Mucosa of stomach (tissue), 1 donor: ENCODE measurements around the gene PCGF6.
"Not testable (repeated sequence)": the region's sequence is repeated elsewhere in the genome, so short reads cannot be mapped to it uniquely, and the experiment has no call there.

Source experiments
- H3K27me3 ChIP-seq: one replicate; pipeline ENCODE4 v1.7.0; 2013; ENCODE audit warnings: mild to moderate bottlenecking, low read length; ENCODE audit not compliant: control insufficient read depth, insufficient read depth
- H3K36me3 ChIP-seq: one replicate; pipeline ENCODE4 v1.7.0; 2013; ENCODE audit warnings: low read length; ENCODE audit not compliant: control insufficient read depth, insufficient read depth
- H3K4me1 ChIP-seq: one replicate; pipeline ENCODE4 v1.7.0; 2013; ENCODE audit warnings: mild to moderate bottlenecking, low read length; ENCODE audit not compliant: control insufficient read depth, insufficient read depth
- H3K4me3 ChIP-seq: one replicate; pipeline ENCODE4 v1.7.0; 2013; ENCODE audit warnings: low read length
- H3K9ac ChIP-seq: one replicate; pipeline ENCODE4 v1.7.0; 2013; ENCODE audit warnings: mild to moderate bottlenecking, low read length, moderate library complexity
- H3K9me3 ChIP-seq: one replicate; pipeline ENCODE4 v1.7.0; 2013; ENCODE audit warnings: mild to moderate bottlenecking, low read length, moderate library complexity; ENCODE audit not compliant: control insufficient read depth
- donor health status: Pancreatic carcinoma.

Gene PCGF6

GRCh38 chr10:103276251-103276895 is 74.6 kb downstream of the PCGF6 start:
- peaks cover 8% of the 10 kb centered on the region for H3K4me1 ChIP-seq

GRCh38 chr10:103273041-103273441 is 77.9 kb downstream of the PCGF6 start:
- H3K4me1 ChIP-seq, result peaks cover 8% of the 10 kb centered on the region
- no peak overlapping the region for H3K9ac ChIP-seq
- peaks cover 24% of the 10 kb centered on the region for H3K27me3 ChIP-seq
- no peaks in the 10 kb centered on the region for H3K9me3 ChIP-seq
- H3K36me3 ChIP-seq, result no peaks in the 10 kb centered on the region
- no peak overlapping the region for H3K4me3 ChIP-seq

More at GRCh38 chr10:103276251-103276895, 74.6 kb downstream of the PCGF6 start:
- Histone ChIP-seq H3K9ac (no peak overlapping the region), H3K27me3 (peaks cover 41% of the 10 kb centered on the region), H3K9me3 (no peaks in the 10 kb centered on the region), H3K4me3 (no peak overlapping the region), H3K36me3 (no peaks in the 10 kb centered on the region)

- H3K4me3 ChIP-seq, result no peak overlapping the region
- no peaks in the 10 kb centered on the region for H3K36me3 ChIP-seq
- no peaks in the 10 kb centered on the region for H3K9me3 ChIP-seq
- no peak overlapping the region for H3K9ac ChIP-seq
- H3K4me1 ChIP-seq, result no peaks in the 10 kb centered on the region
- H3K27me3 ChIP-seq, result peaks cover 4% of the 10 kb centered on the region
These were observed 85.1 kb downstream of the PCGF6 start for GRCh38 chr10:103265717-103266329.

GRCh38 chr10:103262229-103262628 is 88.7 kb downstream of the PCGF6 start:
- Histone ChIP-seq H3K9me3 (no peaks in the 10 kb centered on the region), H3K36me3 (no peaks in the 10 kb centered on the region), H3K4me3 (no peak overlapping the region), H3K27me3 (peaks cover 4% of the 10 kb centered on the region), H3K9ac (no peak overlapping the region), H3K4me1 (no peaks in the 10 kb centered on the region)

GRCh38 chr10:103259989-103260388 is 91.0 kb downstream of the PCGF6 start:
- no peak overlapping the region for H3K9ac ChIP-seq
- no peak overlapping the region for H3K4me3 ChIP-seq
- no peaks in the 10 kb centered on the region for H3K9me3 ChIP-seq
- no peaks in the 10 kb centered on the region for H3K4me1 ChIP-seq
- no peaks in the 10 kb centered on the region for H3K27me3 ChIP-seq
- no peaks in the 10 kb centered on the region for H3K36me3 ChIP-seq

GRCh38 chr10:103258928-103259327 is 92.0 kb downstream of the PCGF6 start:
- H3K4me1 ChIP-seq, H3K9me3 ChIP-seq, H3K27me3 ChIP-seq, H3K36me3 ChIP-seq, H3K9ac ChIP-seq, H3K4me3 ChIP-seq: not testable (repeated sequence)

- Histone ChIP-seq H3K9me3 (no peaks in the 10 kb centered on the region), H3K9ac (no peak overlapping the region), H3K36me3 (no peaks in the 10 kb centered on the region), H3K4me1 (no peaks in the 10 kb centered on the region), H3K27me3 (no peaks in the 10 kb centered on the region), H3K4me3 (no peak overlapping the region)
These were observed 93.1 kb downstream of the PCGF6 start for GRCh38 chr10:103257812-103258211.

GRCh38 chr10:103256613-103257012 is 94.3 kb downstream of the PCGF6 start:
- Histone ChIP-seq H3K4me1 (no peaks in the 10 kb centered on the region), H3K9me3 (no peaks in the 10 kb centered on the region), H3K4me3 (no peak overlapping the region), H3K9ac (no peak overlapping the region), H3K27me3 (no peaks in the 10 kb centered on the region), H3K36me3 (no peaks in the 10 kb centered on the region)

DNA sequence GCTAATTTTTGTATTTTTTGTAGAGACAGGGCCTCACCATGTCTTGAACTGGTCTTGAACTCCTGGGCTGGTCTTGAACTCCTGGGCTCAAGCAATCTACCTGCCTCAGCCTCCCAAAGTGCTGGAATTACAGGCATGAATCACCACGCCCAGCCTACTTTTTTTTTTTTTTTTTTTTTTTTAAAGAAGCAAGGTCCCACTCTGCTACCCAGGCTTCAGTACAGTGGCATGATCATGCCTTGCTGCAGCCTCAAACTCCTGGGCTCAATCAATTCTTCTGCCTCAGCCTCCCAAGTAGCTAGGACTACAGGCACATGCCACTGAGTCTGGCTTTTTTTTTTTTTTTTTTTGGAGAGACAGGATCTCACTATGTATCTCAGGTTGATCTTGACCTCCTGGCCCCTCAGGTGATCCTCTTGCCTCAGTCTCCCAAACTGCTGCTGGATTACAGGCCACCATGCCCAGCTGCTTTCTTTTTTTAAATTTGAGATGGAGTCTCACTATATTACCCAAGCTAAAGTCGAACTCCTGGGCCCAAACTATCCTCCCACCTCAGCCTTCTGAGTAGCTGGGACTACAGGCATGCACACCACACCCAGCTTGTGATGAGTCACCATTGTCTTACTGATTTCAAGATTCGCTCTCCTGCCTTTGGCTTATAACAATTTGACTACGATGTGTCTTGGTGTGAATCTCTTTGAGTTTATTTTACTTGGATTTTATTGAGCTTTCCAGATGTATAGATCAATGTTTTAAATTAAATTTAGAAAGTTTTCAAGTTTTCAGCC is 96.2 kb downstream of the PCGF6 start:
- Histone ChIP-seq H3K36me3 (no peaks in the 10 kb centered on the region), H3K4me3 (no peak overlapping the region), H3K27me3 (no peaks in the 10 kb centered on the region), H3K4me1 (no peaks in the 10 kb centered on the region), H3K9me3 (no peaks in the 10 kb centered on the region), H3K9ac (no peak overlapping the region)

DNA sequence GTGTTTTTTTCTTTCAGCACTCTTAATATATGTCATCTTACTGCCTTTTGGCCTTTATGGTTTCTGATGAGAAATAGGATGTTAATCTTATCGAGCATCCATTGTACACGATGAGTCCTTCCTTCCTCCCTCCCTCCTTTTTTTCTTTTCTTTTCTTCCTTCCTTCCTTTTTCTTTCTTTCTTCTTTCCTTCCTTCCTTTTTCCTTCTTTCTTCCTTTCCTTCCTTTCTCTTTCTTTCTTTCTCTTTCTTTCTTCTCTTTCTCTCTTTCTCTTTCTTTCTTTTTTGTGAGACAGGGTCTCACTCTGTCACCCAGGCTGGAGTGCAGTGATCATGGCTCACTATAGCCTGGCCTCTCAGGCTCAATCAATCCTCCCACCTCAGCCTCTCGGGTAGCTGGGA is 96.8 kb downstream of the PCGF6 start:
- Histone ChIP-seq H3K36me3 (no peaks in the 10 kb centered on the region), H3K4me1 (no peaks in the 10 kb centered on the region), H3K9ac (no peak overlapping the region), H3K9me3 (no peaks in the 10 kb centered on the region), H3K4me3 (no peak overlapping the region), H3K27me3 (no peaks in the 10 kb centered on the region)
